Measurements from ENCODE around the gene FUT7.

FUT7 gene

GRCh38 chr9:137032858-137033257, 970 bp upstream of the FUT7 start:
- DNase-seq, result no peak

GRCh38 chr9:137030538-137031527, 1.1 kb downstream of the FUT7 start:
- no peak for DNase-seq

GRCh38 chr9:137030006-137030405, 1.9 kb downstream of the FUT7 start:
- DNase-seq, result no peak

GRCh38 chr9:137029058-137029936, 2.6 kb downstream of the FUT7 start:
- peak; percentile 83 for DNase-seq

- peak; percentile 71 for DNase-seq
Measured at GRCh38 chr9:137028263-137029057, 3.4 kb downstream of the FUT7 start.

GRCh38 chr9:137027369-137028262, 4.3 kb downstream of the FUT7 start, which contains the start of gene ABCA2:
Gene ABCA2 (minus strand): TSS chr9:137028237. CDS start chr9:137028140, 97 bp downstream.
- DNase-seq, result no peak

- DNase-seq, result no peak
Measured at GRCh38 chr9:137026828-137027227, 5.1 kb downstream of the FUT7 start.

GRCh38 chr9:137026384-137026783, 5.5 kb downstream of the FUT7 start:
- no peak for DNase-seq

- DNase-seq, result no peak
Measured at GRCh38 chr9:137025517-137025966, 6.3 kb downstream of the FUT7 start.

- no peak for DNase-seq
Measured at GRCh38 chr9:137023583-137023991, 8.3 kb downstream of the FUT7 start.

GRCh38 chr9:137023157-137023556, 8.7 kb downstream of the FUT7 start:
- no peak for DNase-seq

GRCh38 chr9:137022662-137023008, 9.3 kb downstream of the FUT7 start:
- no peak for DNase-seq

GRCh38 chr9:137021979-137022661, 9.8 kb downstream of the FUT7 start:
- DNase-seq, result no peak

GRCh38 chr9:137021568-137021978, 10.3 kb downstream of the FUT7 start:
- DNase-seq, result no peak

GRCh38 chr9:137020771-137021567, 10.9 kb downstream of the FUT7 start:
- DNase-seq, result no peak

- no peak for DNase-seq
Measured at GRCh38 chr9:137019891-137020683, 11.8 kb downstream of the FUT7 start.

- DNase-seq, result no peak
Measured at GRCh38 chr9:137018761-137019559, 12.9 kb downstream of the FUT7 start.

- no peak for DNase-seq
Measured at GRCh38 chr9:137017791-137018497, 13.9 kb downstream of the FUT7 start.

Measured in right forelimb (tissue), 1 donor.